RKO (cell line): ENCODE data around the gene OR6P1.

ENCODE experiments used
- DNase-seq: peaks from one replicate; pipeline ENCODE4 v3.0.0-alpha.2; 2016; ENCODE audit warnings: low spot score

OR6P1 gene

GRCh38 chr1:158516966-158517365, 53.4 kb downstream of the OR6P1 start:
- no peak for DNase-seq
